ENCODE measurements around the gene NPR1.

DNA sequence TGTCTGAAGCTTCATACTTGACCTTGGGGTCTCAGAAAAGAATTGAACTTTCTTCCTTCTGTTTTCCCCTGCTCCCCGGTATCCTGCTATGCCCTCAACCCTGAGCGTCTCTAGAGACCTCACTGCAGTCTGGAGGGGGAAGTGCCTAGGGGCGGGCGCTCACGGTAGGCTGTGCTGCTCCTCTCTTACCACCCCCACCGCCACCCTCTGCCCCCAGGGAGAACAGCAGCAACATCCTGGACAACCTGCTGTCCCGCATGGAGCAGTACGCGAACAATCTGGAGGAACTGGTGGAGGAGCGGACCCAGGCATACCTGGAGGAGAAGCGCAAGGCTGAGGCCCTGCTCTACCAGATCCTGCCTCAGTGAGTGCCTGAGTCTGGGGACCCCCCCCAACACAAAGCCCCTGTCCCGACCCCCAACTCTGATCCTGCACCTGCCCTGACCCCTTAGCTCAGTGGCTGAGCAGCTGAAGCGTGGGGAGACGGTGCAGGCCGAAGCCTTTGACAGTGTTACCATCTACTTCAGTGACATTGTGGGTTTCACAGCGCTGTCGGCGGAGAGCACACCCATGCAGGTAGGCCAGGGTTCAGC, 10.3 kb downstream of the NPR1 start:
- TF ChIP-seq CTCF (conservative IDR thresholded peaks at IDR 0.05), result no peak
- no peak for TF ChIP-seq ZFX (IDR thresholded peaks at IDR 0.05)

All from C4-2B (cell line).